Fibroblast of lung (primary cell): Measurements from ENCODE around the gene CHMP4B. TPM values are rescaled to one million over a fixed set of nuclear protein-coding genes. Genes with fewer than 3 reads are reported as not detected.
A peak's percentile ranks its signal among the peaks of the same experiment; 100 is the strongest.

Experiments
- DNase-seq, 2 donors: peaks; one replicate each; pipeline versions ENCODE4 v3.0.0 to v3.0.0-alpha.2; 2010; ENCODE audit warnings: low read depth in 2 of 2
- H2AFZ ChIP-seq: 2 replicates; pipeline ENCODE4 v1.5.1; 2012; ENCODE audit warnings: low read length, control low read depth, inconsistent platforms
- H3K27ac ChIP-seq: 2 replicates; pipeline ENCODE4 v1.5.1; 2011; ENCODE audit warnings: low read length, control low read depth; ENCODE audit not compliant: insufficient read depth
- H3K27me3 ChIP-seq: 2 replicates; pipeline ENCODE4 v1.5.1; 2011; ENCODE audit warnings: mild to moderate bottlenecking, low read length; ENCODE audit not compliant: control insufficient read depth, insufficient read depth
- H3K36me3 ChIP-seq: 2 replicates; pipeline ENCODE4 v1.5.1; 2011; ENCODE audit warnings: low read length; ENCODE audit not compliant: control insufficient read depth, insufficient read depth
- H3K4me1 ChIP-seq: 2 replicates; pipeline ENCODE4 v1.5.1; 2011; ENCODE audit warnings: low read length; ENCODE audit not compliant: control insufficient read depth, insufficient read depth; ENCODE audit errors: extremely low read depth
- H3K4me2 ChIP-seq: 2 replicates; pipeline ENCODE4 v1.5.1; 2011; ENCODE audit warnings: low read length, control low read depth; ENCODE audit not compliant: insufficient read depth; ENCODE audit errors: extremely low read depth
- H3K4me3 ChIP-seq, 4 experiments: fragments of 200-600 bp in 1 of 4; sonication (generic) in 1 of 4; replicated peaks in 1 of 4; 2 replicates each; pipeline ENCODE4 v1.5.1; 2011 to 2016; ENCODE audit warnings: low read length in 4 of 4, low read depth in 3 of 4, mild to moderate bottlenecking in 3 of 4, control low read depth in 2 of 4, inconsistent platforms in 1 of 4, mixed read lengths in 1 of 4; ENCODE audit not compliant: insufficient read depth in 1 of 4; ENCODE audit errors: control extremely low read depth in 1 of 4
- H3K79me2 ChIP-seq: 2 replicates; pipeline ENCODE4 v1.5.1; 2012; ENCODE audit warnings: mild to moderate bottlenecking, low read length, inconsistent platforms; ENCODE audit not compliant: control insufficient read depth, insufficient read depth
- H3K9ac ChIP-seq: 2 replicates; pipeline ENCODE4 v1.5.1; 2011; ENCODE audit warnings: mild to moderate bottlenecking, low read length, control low read depth; ENCODE audit not compliant: insufficient read depth
- H3K9me3 ChIP-seq: 2 replicates; pipeline ENCODE4 v1.5.1; 2012; ENCODE audit warnings: low read depth, low read length; ENCODE audit not compliant: control insufficient read depth, insufficient read depth
- H4K20me1 ChIP-seq: 2 replicates; pipeline ENCODE4 v1.5.1; 2011; ENCODE audit warnings: low read length; ENCODE audit not compliant: control insufficient read depth, insufficient read depth; ENCODE audit errors: extremely low read depth
- EZH2 ChIP-seq: IDR thresholded peaks from 2 replicates; pipeline ENCODE4 v1.5.1; 2012; ENCODE audit warnings: low read length, control low read depth, mild to moderate bottlenecking; ENCODE audit errors: missing control alignments
- polyA plus RNA-seq, 2 donors: library from polyadenylated mRNA; depleted of rRNA in 1 of 2; stranded (reverse) in 1 of 2; unstranded in 1 of 2; fragments of >200 nt; gene quantifications; 2 replicates each; pipeline ENCODE4 v1.2.1, GENCODE V29; 2011 to 2012; ENCODE audit warnings: missing spikeins in 1 of 2
- total RNA-seq: library from RNA; depleted of rRNA; stranded (reverse); fragments of >200 nt; gene quantifications from 2 replicates; pipeline ENCODE4 v1.2.1, GENCODE V29; 2014
- TF ChIP-seq, protein P1 (sequence below), 2 donors: IDR thresholded peaks in 1 of 2; conservative IDR thresholded peaks in 1 of 2; 1 replicate in 1 of 2; 2 replicates in 1 of 2; pipeline ENCODE4 v1.5.1; 2011 to 2012; ENCODE audit warnings: low read length in 2 of 2, control low read depth in 1 of 2, inconsistent platforms in 1 of 2, low read depth in 1 of 2, mild to moderate bottlenecking in 1 of 2

Gene CHMP4B
- total and polyA plus RNA-seq, 2 donors (not counting 1 experiment from before 2014, with no cell fraction given), result 26.3 to 83.2 TPM

DNA sequence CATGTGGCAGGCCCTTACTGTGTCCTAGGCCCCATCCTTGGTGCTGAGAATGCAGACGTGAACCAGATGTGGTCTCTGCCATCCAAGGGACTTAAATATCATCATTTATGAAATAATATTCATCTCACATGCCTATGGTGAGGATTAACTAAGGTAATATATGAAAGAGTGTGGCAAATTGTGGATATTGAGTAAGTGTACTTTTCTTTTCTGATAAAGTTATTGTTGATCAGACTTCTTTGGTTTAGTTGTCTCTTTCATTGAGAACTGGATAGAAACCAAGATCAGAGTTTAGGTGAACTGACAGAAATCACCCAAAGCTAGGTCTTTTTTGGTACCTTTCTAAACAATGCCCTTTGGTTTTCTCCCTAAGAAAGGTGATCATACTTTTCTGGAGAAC, 5.0 kb downstream of the CHMP4B start:
- Histone ChIP-seq H3K9me3 (no peaks in the 10 kb centered on the region), H3K4me1 (no peaks in the 10 kb centered on the region), H2AFZ (no peak overlapping the region), H3K27ac (no peak overlapping the region), H3K4me2 (no peak overlapping the region), H3K4me3 (no peak overlapping the region), H3K9ac (no peak overlapping the region), H4K20me1 (peaks cover 4% of the 10 kb centered on the region), H3K79me2 (peaks cover 78% of the 10 kb centered on the region), H3K36me3 (no peaks in the 10 kb centered on the region), H3K27me3 (no peaks in the 10 kb centered on the region)
- TF ChIP-seq, protein P1, sequence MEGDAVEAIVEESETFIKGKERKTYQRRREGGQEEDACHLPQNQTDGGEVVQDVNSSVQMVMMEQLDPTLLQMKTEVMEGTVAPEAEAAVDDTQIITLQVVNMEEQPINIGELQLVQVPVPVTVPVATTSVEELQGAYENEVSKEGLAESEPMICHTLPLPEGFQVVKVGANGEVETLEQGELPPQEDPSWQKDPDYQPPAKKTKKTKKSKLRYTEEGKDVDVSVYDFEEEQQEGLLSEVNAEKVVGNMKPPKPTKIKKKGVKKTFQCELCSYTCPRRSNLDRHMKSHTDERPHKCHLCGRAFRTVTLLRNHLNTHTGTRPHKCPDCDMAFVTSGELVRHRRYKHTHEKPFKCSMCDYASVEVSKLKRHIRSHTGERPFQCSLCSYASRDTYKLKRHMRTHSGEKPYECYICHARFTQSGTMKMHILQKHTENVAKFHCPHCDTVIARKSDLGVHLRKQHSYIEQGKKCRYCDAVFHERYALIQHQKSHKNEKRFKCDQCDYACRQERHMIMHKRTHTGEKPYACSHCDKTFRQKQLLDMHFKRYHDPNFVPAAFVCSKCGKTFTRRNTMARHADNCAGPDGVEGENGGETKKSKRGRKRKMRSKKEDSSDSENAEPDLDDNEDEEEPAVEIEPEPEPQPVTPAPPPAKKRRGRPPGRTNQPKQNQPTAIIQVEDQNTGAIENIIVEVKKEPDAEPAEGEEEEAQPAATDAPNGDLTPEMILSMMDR (conservative IDR thresholded peaks at IDR 0.05 in 1 of 2, IDR thresholded peaks at IDR 0.05 in 1 of 2; ENCODE audit: low read depth in 1 of 2, low read length in 2 of 2), result no peak
- no peak for TF ChIP-seq EZH2
- DNase-seq, result no peak

DNA sequence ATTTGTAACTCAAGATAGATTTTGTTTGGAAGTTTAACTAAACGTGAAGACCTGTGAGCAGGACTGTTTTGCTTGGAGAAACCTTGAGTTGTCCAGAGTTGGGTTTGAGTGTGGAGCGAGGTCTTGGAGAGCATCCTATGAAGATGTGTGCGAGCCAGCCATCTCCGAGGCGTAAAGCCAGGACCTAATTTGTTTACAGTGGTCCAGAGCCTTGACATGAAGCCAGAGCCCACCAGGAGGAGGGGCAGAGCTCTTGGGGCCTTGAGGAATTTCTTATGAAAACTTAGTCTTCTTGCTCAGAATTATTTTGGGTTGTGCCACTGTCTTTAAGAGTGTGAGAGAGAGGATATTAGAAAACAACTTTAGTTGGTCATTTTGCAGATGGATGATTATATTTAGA, 6.3 kb downstream of the CHMP4B start:
- Histone ChIP-seq H3K79me2 (peaks cover 73% of the 10 kb centered on the region), H4K20me1 (peaks cover 4% of the 10 kb centered on the region), H3K9ac (no peak overlapping the region), H3K4me1 (no peaks in the 10 kb centered on the region), H3K36me3 (no peaks in the 10 kb centered on the region), H3K27me3 (no peaks in the 10 kb centered on the region), H3K9me3 (no peaks in the 10 kb centered on the region), H3K4me3 (no peak overlapping the region), H2AFZ (no peak overlapping the region), H3K4me2 (peak overlapping the region; percentile 18), H3K27ac (no peak overlapping the region)
- DNase-seq, result no peak
- no peak for TF ChIP-seq EZH2
- TF ChIP-seq, protein P1 (conservative IDR thresholded peaks at IDR 0.05 in 1 of 2, IDR thresholded peaks at IDR 0.05 in 1 of 2; ENCODE audit: low read depth in 1 of 2, low read length in 2 of 2), result no peak

DNA sequence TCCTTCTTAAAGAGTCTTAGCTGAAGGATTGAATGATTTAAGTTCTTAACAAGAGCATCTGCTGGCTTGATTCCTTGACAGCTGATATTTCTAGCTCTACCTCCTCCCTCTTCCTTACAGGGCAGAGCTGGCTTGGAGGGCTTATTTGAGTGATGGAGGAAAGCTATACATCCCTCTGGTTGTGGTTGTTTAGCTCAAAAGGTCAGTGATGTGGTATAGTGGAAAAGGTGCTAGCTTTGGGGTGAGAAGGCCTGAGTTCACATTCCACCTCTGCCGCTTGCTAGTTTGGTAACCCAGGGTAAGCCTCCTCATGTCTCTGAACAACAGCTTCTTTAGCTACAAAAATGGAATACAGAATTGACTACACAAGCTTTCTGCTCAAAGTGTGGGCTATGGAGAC, 8.3 kb downstream of the CHMP4B start:
- Histone ChIP-seq H3K36me3 (no peaks in the 10 kb centered on the region), H3K4me2 (no peak overlapping the region), H3K4me3 (no peak overlapping the region), H4K20me1 (peaks cover 4% of the 10 kb centered on the region), H3K27ac (no peak overlapping the region), H3K79me2 (peaks cover 63% of the 10 kb centered on the region), H3K9me3 (no peaks in the 10 kb centered on the region), H3K9ac (no peak overlapping the region), H2AFZ (no peak overlapping the region), H3K27me3 (no peaks in the 10 kb centered on the region), H3K4me1 (no peaks in the 10 kb centered on the region)
- no peak for DNase-seq
- no peak for TF ChIP-seq EZH2
- TF ChIP-seq, protein P1 (conservative IDR thresholded peaks at IDR 0.05 in 1 of 2, IDR thresholded peaks at IDR 0.05 in 1 of 2; ENCODE audit: low read depth in 1 of 2, low read length in 2 of 2), result no peak
